HEK293 (cell line): Measurements from ENCODE around the gene CSAD.

ENCODE experiments used
- TF ChIP-seq, protein P1 (sequence below): fragments of 450-650 bp; formaldehyde crosslinking; optimal IDR thresholded peaks from 2 replicates; pipeline ENCODE3; 2016; ENCODE audit warnings: missing biosample characterization, mild to moderate bottlenecking, missing genetic modification characterization
- TF ChIP-seq, protein P2 (sequence below): fragments of 450-650 bp; formaldehyde crosslinking; IDR thresholded peaks from 2 replicates; pipeline ENCODE4 v1.5.1; 2016; ENCODE audit warnings: missing biosample characterization, missing genetic modification characterization

- TF ChIP-seq, protein P1, sequence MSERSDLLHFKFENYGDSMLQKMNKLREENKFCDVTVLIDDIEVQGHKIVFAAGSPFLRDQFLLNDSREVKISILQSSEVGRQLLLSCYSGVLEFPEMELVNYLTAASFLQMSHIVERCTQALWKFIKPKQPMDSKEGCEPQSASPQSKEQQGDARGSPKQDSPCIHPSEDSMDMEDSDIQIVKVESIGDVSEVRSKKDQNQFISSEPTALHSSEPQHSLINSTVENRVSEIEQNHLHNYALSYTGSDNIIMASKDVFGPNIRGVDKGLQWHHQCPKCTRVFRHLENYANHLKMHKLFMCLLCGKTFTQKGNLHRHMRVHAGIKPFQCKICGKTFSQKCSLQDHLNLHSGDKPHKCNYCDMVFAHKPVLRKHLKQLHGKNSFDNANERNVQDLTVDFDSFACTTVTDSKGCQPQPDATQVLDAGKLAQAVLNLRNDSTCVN (tag by site-specific recombination): no peak
- TF ChIP-seq, protein P2, sequence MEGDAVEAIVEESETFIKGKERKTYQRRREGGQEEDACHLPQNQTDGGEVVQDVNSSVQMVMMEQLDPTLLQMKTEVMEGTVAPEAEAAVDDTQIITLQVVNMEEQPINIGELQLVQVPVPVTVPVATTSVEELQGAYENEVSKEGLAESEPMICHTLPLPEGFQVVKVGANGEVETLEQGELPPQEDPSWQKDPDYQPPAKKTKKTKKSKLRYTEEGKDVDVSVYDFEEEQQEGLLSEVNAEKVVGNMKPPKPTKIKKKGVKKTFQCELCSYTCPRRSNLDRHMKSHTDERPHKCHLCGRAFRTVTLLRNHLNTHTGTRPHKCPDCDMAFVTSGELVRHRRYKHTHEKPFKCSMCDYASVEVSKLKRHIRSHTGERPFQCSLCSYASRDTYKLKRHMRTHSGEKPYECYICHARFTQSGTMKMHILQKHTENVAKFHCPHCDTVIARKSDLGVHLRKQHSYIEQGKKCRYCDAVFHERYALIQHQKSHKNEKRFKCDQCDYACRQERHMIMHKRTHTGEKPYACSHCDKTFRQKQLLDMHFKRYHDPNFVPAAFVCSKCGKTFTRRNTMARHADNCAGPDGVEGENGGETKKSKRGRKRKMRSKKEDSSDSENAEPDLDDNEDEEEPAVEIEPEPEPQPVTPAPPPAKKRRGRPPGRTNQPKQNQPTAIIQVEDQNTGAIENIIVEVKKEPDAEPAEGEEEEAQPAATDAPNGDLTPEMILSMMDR (tag by site-specific recombination): no peak
Observed at GRCh38 chr12:53181935-53182334, 1.2 kb upstream of the CSAD start.
